NCI-H345 (cell line): ENCODE results near the gene KLK6.

Source experiments
- DNase-seq: peaks from one replicate; lab custom pipeline; 2025; lab: John Stamatoyannopoulos, UW

Gene KLK6

DNA sequence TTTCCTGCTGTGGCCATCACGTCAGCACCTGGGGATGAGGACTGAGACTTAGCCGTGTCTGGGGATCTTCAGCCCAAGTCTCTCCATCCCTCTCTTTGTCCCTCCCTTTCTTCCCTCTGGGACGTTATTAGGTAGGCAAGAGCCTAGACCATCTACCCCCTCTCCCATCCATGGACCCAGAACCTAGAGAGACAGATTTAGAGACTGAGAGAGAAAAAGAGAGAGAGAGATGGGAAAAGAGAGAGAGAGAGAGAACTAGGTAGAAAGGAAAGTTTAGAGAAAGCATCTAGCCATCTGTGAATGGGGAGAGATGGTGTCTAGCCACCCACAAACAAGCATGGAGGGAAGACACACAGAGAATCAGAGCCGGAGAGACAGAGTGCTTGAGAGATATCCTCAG lies 58.7 kb downstream of the KLK6 start:
- no peak for DNase-seq

DNA sequence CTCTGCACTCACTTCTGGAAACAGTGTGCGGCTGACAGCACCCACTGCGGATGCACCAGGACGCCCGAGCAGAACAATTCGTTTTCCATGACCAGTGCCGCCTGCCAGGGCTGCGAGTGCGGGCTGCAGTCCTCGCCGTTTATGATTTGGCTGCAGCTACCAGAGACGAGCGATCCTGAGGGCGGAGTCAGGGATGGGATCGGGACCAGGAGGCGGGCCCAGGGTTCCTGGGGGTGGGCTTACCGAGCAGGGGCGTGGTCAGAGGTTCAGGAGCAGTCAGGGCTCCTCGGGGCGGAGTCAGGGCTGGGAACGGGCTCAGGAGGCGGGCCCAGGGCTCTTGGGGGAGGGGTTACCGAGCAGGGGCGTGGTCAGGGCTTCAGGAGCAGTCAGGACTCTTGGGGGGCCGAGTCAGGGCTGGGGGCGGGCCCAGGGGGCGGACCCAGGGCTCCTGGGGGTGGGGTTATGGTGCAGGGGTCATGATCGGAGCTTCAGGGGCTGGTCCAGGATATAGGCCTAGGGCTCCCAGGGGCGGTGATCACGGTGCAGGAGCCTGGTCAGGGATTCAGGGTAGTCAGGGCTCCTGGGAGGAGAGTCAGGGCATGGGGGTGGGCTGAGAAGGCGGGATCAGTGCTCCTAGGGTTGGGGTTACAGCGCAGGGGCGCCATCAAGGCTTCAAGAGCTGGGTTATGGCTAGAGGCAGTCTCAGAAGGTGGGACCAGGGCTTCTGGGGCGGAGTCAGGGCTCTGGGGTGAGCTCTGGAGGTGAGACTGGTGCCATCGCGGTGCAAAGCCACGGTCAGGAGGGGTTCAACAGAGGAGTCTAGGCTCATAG lies 59.9 kb downstream of the KLK6 start:
- no peak for DNase-seq
